HEK293 (cell line): ENCODE data around the gene ADAR.
A peak's percentile ranks its signal among the peaks of the same experiment; 100 is the strongest.

Experiments
- CTCF ChIA-PET: fragments of 350-600 bp; formaldehyde crosslinking; extraction: SDS; loops from one replicate; lab custom pipeline; 2021; ENCODE audit warnings: antibody characterized with exemption; lab: Yijun Ruan, JAX
- POLR2A ChIA-PET: fragments of 300-600 bp; formaldehyde crosslinking; extraction: SDS; loops from one replicate; lab custom pipeline; 2020; ENCODE audit warnings: antibody characterized with exemption, inconsistent platforms; lab: Yijun Ruan, JAX
- H3K27ac ChIP-seq: fragments of 200-500 bp; sonication (Bioruptor generic); 2 replicates; pipeline ENCODE4 v1.5.1; 2014; ENCODE audit warnings: low read depth, low read length, control low read depth, inconsistent platforms; ENCODE audit errors: extremely low read depth
- H3K36me3 ChIP-seq, 2 experiments: fragments of 200-500 bp in 1 of 2; sonication (Bioruptor generic) in 1 of 2; 1 replicate in 1 of 2; 2 replicates in 1 of 2; pipeline ENCODE4 v1.5.1; 2014 to 2017; ENCODE audit warnings: inconsistent platforms in 2 of 2, low read length in 2 of 2; ENCODE audit not compliant: control insufficient read depth in 2 of 2, insufficient read depth in 1 of 2
- H3K4me1 ChIP-seq: fragments of 200-500 bp; sonication (Bioruptor generic); 2 replicates; pipeline ENCODE4 v1.5.1; 2014; ENCODE audit warnings: mild to moderate bottlenecking, low read length, inconsistent platforms; ENCODE audit not compliant: control insufficient read depth, insufficient read depth
- H3K4me3 ChIP-seq: 2 replicates; pipeline ENCODE4 v1.5.1; 2011; ENCODE audit warnings: low read depth, mild to moderate bottlenecking, control low read depth, low read length, moderate library complexity
- H3K9me3 ChIP-seq: fragments of 200-500 bp; sonication (Bioruptor generic); 2 replicates; pipeline ENCODE4 v1.5.1; 2014; ENCODE audit warnings: low read depth, low read length, inconsistent platforms; ENCODE audit not compliant: control insufficient read depth, insufficient read depth
- KLF9 ChIP-seq: fragments of 450-650 bp; formaldehyde crosslinking; IDR thresholded peaks from 2 replicates; pipeline ENCODE4 v1.5.1; 2016; ENCODE audit warnings: missing biosample characterization, missing genetic modification characterization, low read depth
- OSR2 ChIP-seq: fragments of 450-650 bp; formaldehyde crosslinking; IDR thresholded peaks from 2 replicates; pipeline ENCODE4 v1.5.1; 2016; ENCODE audit warnings: missing biosample characterization, missing genetic modification characterization
- SCRT1 ChIP-seq: fragments of 450-650 bp; formaldehyde crosslinking; IDR thresholded peaks from 2 replicates; pipeline ENCODE4 v1.5.1; 2016; ENCODE audit warnings: missing biosample characterization, missing genetic modification characterization, borderline replicate concordance
- ZFHX2 ChIP-seq: fragments of 450-650 bp; formaldehyde crosslinking; conservative IDR thresholded peaks from 2 replicates; pipeline ENCODE4 v1.5.1; 2016; ENCODE audit warnings: missing biosample characterization, missing genetic modification characterization
- ZNF184 ChIP-seq: fragments of 450-650 bp; IDR thresholded peaks from 2 replicates; pipeline ENCODE4 v1.5.1; 2018; ENCODE audit warnings: missing biosample characterization, mild to moderate bottlenecking, missing genetic modification characterization
- ZNF266 ChIP-seq: fragments of 450-650 bp; formaldehyde crosslinking; IDR thresholded peaks from 2 replicates; pipeline ENCODE4 v1.5.1; 2016; ENCODE audit warnings: missing biosample characterization, missing genetic modification characterization, low read depth
- ZNF302 ChIP-seq: fragments of 450-650 bp; formaldehyde crosslinking; IDR thresholded peaks from 2 replicates; pipeline ENCODE4 v1.5.1; 2016; ENCODE audit warnings: missing biosample characterization, missing genetic modification characterization, low read depth
- ZNF404 ChIP-seq: fragments of 450-650 bp; formaldehyde crosslinking; IDR thresholded peaks from 2 replicates; pipeline ENCODE4 v1.5.1; 2017; ENCODE audit warnings: missing biosample characterization, missing genetic modification characterization
- ZNF514 ChIP-seq: fragments of 450-650 bp; formaldehyde crosslinking; IDR thresholded peaks from 2 replicates; pipeline ENCODE4 v1.5.1; 2016; ENCODE audit warnings: missing biosample characterization, missing genetic modification characterization
- ZNF521 ChIP-seq: fragments of 450-650 bp; formaldehyde crosslinking; IDR thresholded peaks from 2 replicates; pipeline ENCODE4 v1.5.1; 2017; ENCODE audit warnings: missing biosample characterization, mild to moderate bottlenecking, missing genetic modification characterization
- ZNF529 ChIP-seq: fragments of 450-650 bp; formaldehyde crosslinking; IDR thresholded peaks from 2 replicates; pipeline ENCODE4 v1.5.1; 2017; ENCODE audit warnings: missing genetic modification characterization, missing biosample characterization; ENCODE audit not compliant: insufficient replicate concordance
- ZNF549 ChIP-seq: fragments of 450-650 bp; IDR thresholded peaks from 2 replicates; pipeline ENCODE4 v1.5.1; 2018; ENCODE audit warnings: missing biosample characterization, missing genetic modification characterization, mild to moderate bottlenecking, inconsistent platforms, moderate library complexity
- ZNF623 ChIP-seq: fragments of 450-650 bp; formaldehyde crosslinking; IDR thresholded peaks from 2 replicates; pipeline ENCODE4 v1.5.1; 2016; ENCODE audit warnings: missing biosample characterization, missing genetic modification characterization
- ZNF660 ChIP-seq: fragments of 450-650 bp; IDR thresholded peaks from 2 replicates; pipeline ENCODE4 v1.5.1; 2018; ENCODE audit warnings: missing biosample characterization, mild to moderate bottlenecking, missing genetic modification characterization
- ZNF776 ChIP-seq: fragments of 450-650 bp; formaldehyde crosslinking; IDR thresholded peaks from 2 replicates; pipeline ENCODE4 v1.5.0; 2017; ENCODE audit warnings: missing biosample characterization, missing genetic modification characterization, borderline replicate concordance
- ZSCAN30 ChIP-seq: fragments of 450-650 bp; IDR thresholded peaks from 2 replicates; pipeline ENCODE4 v1.5.1; 2018; ENCODE audit warnings: missing biosample characterization, mild to moderate bottlenecking, missing genetic modification characterization, moderate library complexity
- TF ChIP-seq, protein P1 (sequence below): fragments of 450-650 bp; formaldehyde crosslinking; IDR thresholded peaks from 2 replicates; pipeline ENCODE4 v1.5.1; 2016; ENCODE audit warnings: missing biosample characterization, missing genetic modification characterization
- TF ChIP-seq, protein P2 (sequence below): fragments of 450-650 bp; formaldehyde crosslinking; IDR thresholded peaks from 2 replicates; pipeline ENCODE4 v1.5.1; 2016; ENCODE audit warnings: missing biosample characterization, missing genetic modification characterization
- TF ChIP-seq, protein P3 (sequence below): fragments of 450-650 bp; formaldehyde crosslinking; IDR thresholded peaks from 2 replicates; pipeline ENCODE4 v1.5.1; 2016; ENCODE audit warnings: missing biosample characterization, missing genetic modification characterization
- TF ChIP-seq, protein P4 (sequence below): fragments of 450-650 bp; formaldehyde crosslinking; optimal IDR thresholded peaks from 2 replicates; pipeline ENCODE3; 2016; ENCODE audit warnings: missing biosample characterization, mild to moderate bottlenecking, missing genetic modification characterization
- TF ChIP-seq, protein P5 (sequence below): fragments of 450-650 bp; formaldehyde crosslinking; IDR thresholded peaks from 2 replicates; pipeline ENCODE4 v1.5.1; 2016; ENCODE audit warnings: missing biosample characterization, missing genetic modification characterization
- TF ChIP-seq, protein P6 (sequence below): fragments of 450-650 bp; formaldehyde crosslinking; IDR thresholded peaks from 2 replicates; pipeline ENCODE4 v1.5.1; 2017; ENCODE audit warnings: missing biosample characterization, missing genetic modification characterization

The ADAR gene

DNA sequence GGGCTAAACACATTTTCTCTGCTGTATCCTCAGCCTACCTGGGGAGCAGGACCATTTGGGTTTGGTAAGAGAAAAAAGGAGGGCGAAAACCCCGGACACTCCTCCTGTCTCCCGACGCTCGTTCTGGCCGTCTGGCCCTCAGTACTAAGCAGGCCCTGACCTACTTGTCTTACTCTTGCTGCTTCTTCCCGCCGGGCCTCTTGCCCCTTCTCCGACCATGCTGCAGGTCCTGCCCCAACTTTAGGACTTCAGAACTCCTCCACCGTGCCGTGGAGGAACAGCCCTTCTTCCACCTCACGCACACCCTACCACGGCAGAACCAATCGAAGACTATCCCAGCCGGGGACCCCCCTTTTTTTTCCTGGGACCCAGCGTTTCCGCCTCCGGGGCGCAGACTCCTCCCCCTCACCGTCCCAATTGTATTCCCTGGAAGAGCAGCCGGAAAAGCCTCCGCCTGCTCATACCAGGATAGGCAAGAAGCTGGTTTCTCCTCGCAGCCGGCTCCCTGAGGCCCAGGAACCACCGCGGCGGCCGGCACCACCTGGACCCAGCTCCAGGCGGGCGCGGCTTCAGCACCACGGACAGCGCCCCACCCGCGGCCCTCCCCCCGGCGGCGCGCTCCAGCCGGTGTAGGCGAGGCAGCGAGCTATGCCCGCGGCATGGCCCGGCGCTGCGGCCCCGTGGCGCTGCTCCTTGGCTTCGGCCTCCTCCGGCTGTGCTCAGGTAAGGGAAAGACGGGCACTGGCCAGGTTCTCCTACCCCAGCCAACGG lies 40.4 kb downstream of the ADAR start, which contains the start of gene CHRNB2:
Gene CHRNB2, plus strand, starts transcription at position 393 of the 771 bp plus-strand sequence. Its CDS starts 267 bp downstream, at position 660.
- ChIA-PET POLR2A (interaction anchor here (1.1 kb wide), 2 partner anchors 9 to 10 kb away, joined by 3 read pairs; partner anchors contain the start of gene UBE2Q1), CTCF (interaction anchor here (0.6 to 1.9 kb wide), 5 partner anchors 8 to 338 kb away, joined by 3 to 7 read pairs (median 3); no protein-coding TSS in a partner anchor)
- Histone ChIP-seq H3K27ac (no peak within 1 kb of the TSS), H3K36me3 (no peaks in the 10 kb centered on the region), H3K4me1 (no peaks in the 10 kb centered on the region), H3K9me3 (no peaks in the 10 kb centered on the region), H3K4me3 (no peak within 1 kb of the TSS; the same call in 1 of the 2 replicates)
- TF ChIP-seq ZNF521 (tag by site-specific recombination) (no peak), ZNF184 (tag by site-specific recombination) (0 out of 2 replicates have a peak, but pooled peaks have one; percentile 29), ZSCAN30 (tag by site-specific recombination) (peak; percentile 50; the same call in 1 of the 2 replicates), KLF9 (tag by site-specific recombination) (no peak), ZNF302 (tag by site-specific recombination) (no peak), ZNF549 (no peak), ZNF529 (tag by site-specific recombination) (no peak), ZNF266 (tag by site-specific recombination) (no peak), ZNF514 (no peak), ZNF404 (no peak), OSR2 (no peak), ZNF623 (tag by site-specific recombination) (no peak), SCRT1 (tag by site-specific recombination) (no peak), ZNF660 (tag by site-specific recombination) (0 out of 2 replicates have a peak, but pooled peaks have one; percentile 49), ZNF776 (no peak), ZFHX2 (peak; percentile 51)
- TF ChIP-seq, protein P1, sequence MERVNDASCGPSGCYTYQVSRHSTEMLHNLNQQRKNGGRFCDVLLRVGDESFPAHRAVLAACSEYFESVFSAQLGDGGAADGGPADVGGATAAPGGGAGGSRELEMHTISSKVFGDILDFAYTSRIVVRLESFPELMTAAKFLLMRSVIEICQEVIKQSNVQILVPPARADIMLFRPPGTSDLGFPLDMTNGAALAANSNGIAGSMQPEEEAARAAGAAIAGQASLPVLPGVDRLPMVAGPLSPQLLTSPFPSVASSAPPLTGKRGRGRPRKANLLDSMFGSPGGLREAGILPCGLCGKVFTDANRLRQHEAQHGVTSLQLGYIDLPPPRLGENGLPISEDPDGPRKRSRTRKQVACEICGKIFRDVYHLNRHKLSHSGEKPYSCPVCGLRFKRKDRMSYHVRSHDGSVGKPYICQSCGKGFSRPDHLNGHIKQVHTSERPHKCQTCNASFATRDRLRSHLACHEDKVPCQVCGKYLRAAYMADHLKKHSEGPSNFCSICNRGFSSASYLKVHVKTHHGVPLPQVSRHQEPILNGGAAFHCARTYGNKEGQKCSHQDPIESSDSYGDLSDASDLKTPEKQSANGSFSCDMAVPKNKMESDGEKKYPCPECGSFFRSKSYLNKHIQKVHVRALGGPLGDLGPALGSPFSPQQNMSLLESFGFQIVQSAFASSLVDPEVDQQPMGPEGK, result no peak
- TF ChIP-seq, protein P2, sequence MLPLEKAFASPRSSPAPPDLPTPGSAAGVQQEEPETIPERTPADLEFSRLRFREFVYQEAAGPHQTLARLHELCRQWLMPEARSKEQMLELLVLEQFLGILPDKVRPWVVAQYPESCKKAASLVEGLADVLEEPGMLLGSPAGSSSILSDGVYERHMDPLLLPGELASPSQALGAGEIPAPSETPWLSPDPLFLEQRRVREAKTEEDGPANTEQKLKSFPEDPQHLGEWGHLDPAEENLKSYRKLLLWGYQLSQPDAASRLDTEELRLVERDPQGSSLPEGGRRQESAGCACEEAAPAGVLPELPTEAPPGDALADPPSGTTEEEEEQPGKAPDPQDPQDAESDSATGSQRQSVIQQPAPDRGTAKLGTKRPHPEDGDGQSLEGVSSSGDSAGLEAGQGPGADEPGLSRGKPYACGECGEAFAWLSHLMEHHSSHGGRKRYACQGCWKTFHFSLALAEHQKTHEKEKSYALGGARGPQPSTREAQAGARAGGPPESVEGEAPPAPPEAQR, result no peak
- TF ChIP-seq, protein P3, sequence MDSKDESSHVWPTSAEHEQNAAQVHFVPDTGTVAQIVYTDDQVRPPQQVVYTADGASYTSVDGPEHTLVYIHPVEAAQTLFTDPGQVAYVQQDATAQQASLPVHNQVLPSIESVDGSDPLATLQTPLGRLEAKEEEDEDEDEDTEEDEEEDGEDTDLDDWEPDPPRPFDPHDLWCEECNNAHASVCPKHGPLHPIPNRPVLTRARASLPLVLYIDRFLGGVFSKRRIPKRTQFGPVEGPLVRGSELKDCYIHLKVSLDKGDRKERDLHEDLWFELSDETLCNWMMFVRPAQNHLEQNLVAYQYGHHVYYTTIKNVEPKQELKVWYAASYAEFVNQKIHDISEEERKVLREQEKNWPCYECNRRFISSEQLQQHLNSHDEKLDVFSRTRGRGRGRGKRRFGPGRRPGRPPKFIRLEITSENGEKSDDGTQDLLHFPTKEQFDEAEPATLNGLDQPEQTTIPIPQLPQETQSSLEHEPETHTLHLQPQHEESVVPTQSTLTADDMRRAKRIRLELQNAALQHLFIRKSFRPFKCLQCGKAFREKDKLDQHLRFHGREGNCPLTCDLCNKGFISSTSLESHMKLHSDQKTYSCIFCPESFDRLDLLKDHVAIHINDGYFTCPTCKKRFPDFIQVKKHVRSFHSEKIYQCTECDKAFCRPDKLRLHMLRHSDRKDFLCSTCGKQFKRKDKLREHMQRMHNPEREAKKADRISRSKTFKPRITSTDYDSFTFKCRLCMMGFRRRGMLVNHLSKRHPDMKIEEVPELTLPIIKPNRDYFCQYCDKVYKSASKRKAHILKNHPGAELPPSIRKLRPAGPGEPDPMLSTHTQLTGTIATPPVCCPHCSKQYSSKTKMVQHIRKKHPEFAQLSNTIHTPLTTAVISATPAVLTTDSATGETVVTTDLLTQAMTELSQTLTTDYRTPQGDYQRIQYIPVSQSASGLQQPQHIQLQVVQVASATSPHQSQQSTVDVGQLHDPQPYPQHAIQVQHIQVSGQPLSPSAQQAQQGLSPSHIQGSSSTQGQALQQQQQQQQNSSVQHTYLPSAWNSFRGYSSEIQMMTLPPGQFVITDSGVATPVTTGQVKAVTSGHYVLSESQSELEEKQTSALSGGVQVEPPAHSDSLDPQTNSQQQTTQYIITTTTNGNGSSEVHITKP (tag by site-specific recombination), result 0 out of 2 replicates have a peak, but pooled peaks have one; percentile 22
- TF ChIP-seq, protein P4, sequence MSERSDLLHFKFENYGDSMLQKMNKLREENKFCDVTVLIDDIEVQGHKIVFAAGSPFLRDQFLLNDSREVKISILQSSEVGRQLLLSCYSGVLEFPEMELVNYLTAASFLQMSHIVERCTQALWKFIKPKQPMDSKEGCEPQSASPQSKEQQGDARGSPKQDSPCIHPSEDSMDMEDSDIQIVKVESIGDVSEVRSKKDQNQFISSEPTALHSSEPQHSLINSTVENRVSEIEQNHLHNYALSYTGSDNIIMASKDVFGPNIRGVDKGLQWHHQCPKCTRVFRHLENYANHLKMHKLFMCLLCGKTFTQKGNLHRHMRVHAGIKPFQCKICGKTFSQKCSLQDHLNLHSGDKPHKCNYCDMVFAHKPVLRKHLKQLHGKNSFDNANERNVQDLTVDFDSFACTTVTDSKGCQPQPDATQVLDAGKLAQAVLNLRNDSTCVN, result peak; percentile 63
- TF ChIP-seq, protein P5, sequence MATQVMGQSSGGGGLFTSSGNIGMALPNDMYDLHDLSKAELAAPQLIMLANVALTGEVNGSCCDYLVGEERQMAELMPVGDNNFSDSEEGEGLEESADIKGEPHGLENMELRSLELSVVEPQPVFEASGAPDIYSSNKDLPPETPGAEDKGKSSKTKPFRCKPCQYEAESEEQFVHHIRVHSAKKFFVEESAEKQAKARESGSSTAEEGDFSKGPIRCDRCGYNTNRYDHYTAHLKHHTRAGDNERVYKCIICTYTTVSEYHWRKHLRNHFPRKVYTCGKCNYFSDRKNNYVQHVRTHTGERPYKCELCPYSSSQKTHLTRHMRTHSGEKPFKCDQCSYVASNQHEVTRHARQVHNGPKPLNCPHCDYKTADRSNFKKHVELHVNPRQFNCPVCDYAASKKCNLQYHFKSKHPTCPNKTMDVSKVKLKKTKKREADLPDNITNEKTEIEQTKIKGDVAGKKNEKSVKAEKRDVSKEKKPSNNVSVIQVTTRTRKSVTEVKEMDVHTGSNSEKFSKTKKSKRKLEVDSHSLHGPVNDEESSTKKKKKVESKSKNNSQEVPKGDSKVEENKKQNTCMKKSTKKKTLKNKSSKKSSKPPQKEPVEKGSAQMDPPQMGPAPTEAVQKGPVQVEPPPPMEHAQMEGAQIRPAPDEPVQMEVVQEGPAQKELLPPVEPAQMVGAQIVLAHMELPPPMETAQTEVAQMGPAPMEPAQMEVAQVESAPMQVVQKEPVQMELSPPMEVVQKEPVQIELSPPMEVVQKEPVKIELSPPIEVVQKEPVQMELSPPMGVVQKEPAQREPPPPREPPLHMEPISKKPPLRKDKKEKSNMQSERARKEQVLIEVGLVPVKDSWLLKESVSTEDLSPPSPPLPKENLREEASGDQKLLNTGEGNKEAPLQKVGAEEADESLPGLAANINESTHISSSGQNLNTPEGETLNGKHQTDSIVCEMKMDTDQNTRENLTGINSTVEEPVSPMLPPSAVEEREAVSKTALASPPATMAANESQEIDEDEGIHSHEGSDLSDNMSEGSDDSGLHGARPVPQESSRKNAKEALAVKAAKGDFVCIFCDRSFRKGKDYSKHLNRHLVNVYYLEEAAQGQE, result peak; percentile 97
- TF ChIP-seq, protein P6, sequence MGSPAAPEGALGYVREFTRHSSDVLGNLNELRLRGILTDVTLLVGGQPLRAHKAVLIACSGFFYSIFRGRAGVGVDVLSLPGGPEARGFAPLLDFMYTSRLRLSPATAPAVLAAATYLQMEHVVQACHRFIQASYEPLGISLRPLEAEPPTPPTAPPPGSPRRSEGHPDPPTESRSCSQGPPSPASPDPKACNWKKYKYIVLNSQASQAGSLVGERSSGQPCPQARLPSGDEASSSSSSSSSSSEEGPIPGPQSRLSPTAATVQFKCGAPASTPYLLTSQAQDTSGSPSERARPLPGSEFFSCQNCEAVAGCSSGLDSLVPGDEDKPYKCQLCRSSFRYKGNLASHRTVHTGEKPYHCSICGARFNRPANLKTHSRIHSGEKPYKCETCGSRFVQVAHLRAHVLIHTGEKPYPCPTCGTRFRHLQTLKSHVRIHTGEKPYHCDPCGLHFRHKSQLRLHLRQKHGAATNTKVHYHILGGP (tag by site-specific recombination), result no peak
